ENCODE data around the gene CREBRF.

GRCh38 chr5:173055722-173055982 lies 500 bp upstream of the CREBRF start:
- TF ChIP-seq CTCF (IDR thresholded peaks at IDR 0.05): no peak
- no peak for TF ChIP-seq POLR2AphosphoS5 (IDR thresholded peaks at IDR 0.05; ENCODE audit: insufficient read depth in 1 of 2, low read depth in 1 of 2)
- no peak for TF ChIP-seq POLR2A (IDR thresholded peaks at IDR 0.05)

All from vagina (tissue), 2 donors.